Lung (tissue), 12 donors: ENCODE results near the gene KRTAP2-4. TPM values are rescaled to one million over a fixed set of nuclear protein-coding genes. Genes with fewer than 3 reads are reported as not detected.
"Not testable (repeated sequence)": the region's sequence is repeated elsewhere in the genome, so short reads cannot be mapped to it uniquely, and the experiment has no call there.

Source experiments
- ATAC-seq: fragments of 200-7000 bp; cut with Tn5 transposase; one replicate; pipeline ENCODE4 v1.9.1; 2020; ENCODE audit warnings: moderate number of reproducible peaks; ENCODE audit not compliant: insufficient read depth, low FRiP score
- DNase-seq, 3 donors: peaks; one replicate each; pipeline ENCODE4 v3.0.0-alpha.2; 2013 to 2017
- H3K27ac ChIP-seq, 2 donors: one replicate each; pipeline ENCODE4 v1.5.1; 2013; ENCODE audit warnings: mild to moderate bottlenecking in 2 of 2, moderate library complexity in 2 of 2, control low read depth in 1 of 2, inconsistent platforms in 1 of 2, low read depth in 1 of 2, low read length in 1 of 2
- H3K27me3 ChIP-seq, 3 donors: one replicate each; pipeline ENCODE4 v1.5.1; 2013; ENCODE audit warnings: low read length in 2 of 3; ENCODE audit not compliant: control insufficient read depth in 3 of 3, insufficient read depth in 3 of 3
- H3K36me3 ChIP-seq, 4 donors: one replicate each; pipeline ENCODE4 v1.5.1; 2013; ENCODE audit warnings: low read length in 4 of 4, mild to moderate bottlenecking in 1 of 4, moderate library complexity in 1 of 4; ENCODE audit not compliant: control insufficient read depth in 4 of 4, insufficient read depth in 4 of 4
- H3K4me1 ChIP-seq, 5 donors: one replicate each; pipeline ENCODE4 v1.5.1; 2013; ENCODE audit warnings: low read length in 5 of 5, mild to moderate bottlenecking in 2 of 5, moderate library complexity in 1 of 5; ENCODE audit not compliant: control insufficient read depth in 5 of 5, insufficient read depth in 5 of 5
- H3K4me3 ChIP-seq: one replicate; pipeline ENCODE4 v1.5.1; 2013; ENCODE audit warnings: mild to moderate bottlenecking, control low read depth, moderate library complexity
- H3K9ac ChIP-seq, 2 donors: one replicate each; pipeline ENCODE4 v1.5.1; 2013; ENCODE audit warnings: low read length in 2 of 2, control low read depth in 1 of 2; ENCODE audit not compliant: insufficient read depth in 1 of 2
- H3K9me3 ChIP-seq, 4 donors: one replicate each; pipeline ENCODE4 v1.5.1; 2013; ENCODE audit warnings: low read length in 3 of 4, mild to moderate bottlenecking in 1 of 4, moderate library complexity in 1 of 4; ENCODE audit not compliant: control insufficient read depth in 4 of 4, insufficient read depth in 3 of 4
- CTCF ChIP-seq: IDR thresholded peaks from 2 replicates; pipeline ENCODE4 v1.5.1; 2012; ENCODE audit warnings: mild to moderate bottlenecking; ENCODE audit errors: control extremely low read depth, extremely low read depth
- WGBS, 2 donors: extraction: QIAGEN DNeasy Blood & Tissue Kit; methylation state at CpG; one replicate each; pipeline ENCODE4 v1.1.7; 2013; 5-methylcytosine and 5-hydroxymethylcytosine counted together
- polyA plus RNA-seq, 2 donors: library from polyadenylated mRNA; stranded (reverse); fragments of 200-250 nt; gene quantifications; one replicate each; pipeline ENCODE4 v1.2.1, GENCODE V29; 2013
- total RNA-seq, 2 donors: library from RNA; depleted of rRNA in 1 of 2; stranded (reverse); fragments of >200 nt in 1 of 2; gene quantifications; one replicate each; pipeline ENCODE4 v1.2.1, GENCODE V29; 2014 to 2021
- donor health status: control.
- donor health status: control.
- donor health status: Bipolar disorder and iron deficiency.
- donor health status: healthy.
- donor health status: DM: yes; HTN: yes; CAD: no.

KRTAP2-4 gene
- total and polyA plus RNA-seq, 4 donors, result not detected

- H3K9ac ChIP-seq, result no peak overlapping the region
- WGBS, 2 donors, result 85 to 95% methylated on average over 4 of the region's 4 CpGs
- no peak for ATAC-seq
Measured at GRCh38 chr17:41054025-41054424, 11.7 kb downstream of the KRTAP2-4 start.

GRCh38 chr17:41052566-41052965 is 13.1 kb downstream of the KRTAP2-4 start:
- Histone ChIP-seq H3K27ac (no peak overlapping the region), H3K9ac (no peak overlapping the region), H3K9me3 (peaks cover 0 to 3% (median 0%) of the 10 kb centered on the region in 4 donors), H3K4me3 (no peak overlapping the region), H3K27me3 (peaks cover 0 to 9% (median 7%) of the 10 kb centered on the region in 3 donors), H3K4me1 (no peaks in the 10 kb centered on the region), H3K36me3 (no peaks in the 10 kb centered on the region)
- TF ChIP-seq CTCF, result no peak
- DNase-seq (no peak), ATAC-seq (no peak)

More at GRCh38 chr17:41054025-41054424, 11.7 kb downstream of the KRTAP2-4 start:
- DNase-seq, result no peak
- peaks cover 0 to 3% (median 0%) of the 10 kb centered on the region in 4 donors for H3K9me3 ChIP-seq
- H3K27me3 ChIP-seq, result peaks cover 0 to 2% (median 2%) of the 10 kb centered on the region in 3 donors
- H3K4me1 ChIP-seq, result no peaks in the 10 kb centered on the region
- no peak overlapping the region for H3K27ac ChIP-seq
- no peak for TF ChIP-seq CTCF
- H3K4me3 ChIP-seq, result no peak overlapping the region
- no peaks in the 10 kb centered on the region for H3K36me3 ChIP-seq

DNA sequence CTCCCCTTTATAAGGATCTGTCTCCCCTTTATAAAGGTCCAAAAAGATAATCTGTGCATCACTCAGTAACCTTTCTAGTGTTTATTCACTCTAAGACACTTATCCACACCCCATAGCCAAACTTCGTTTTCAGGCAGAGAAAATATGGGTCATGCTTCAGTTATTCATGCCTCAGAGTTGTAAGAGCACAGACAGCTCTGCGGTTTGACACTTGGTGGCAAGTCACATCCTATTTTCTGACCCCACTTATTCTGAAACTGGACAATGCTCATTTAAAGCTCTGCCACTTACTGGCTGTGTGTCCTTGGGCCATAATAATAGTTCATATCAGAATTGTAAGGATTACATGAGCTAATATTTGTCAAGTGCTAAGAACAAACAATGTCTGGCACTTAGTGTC is 16.6 kb downstream of the KRTAP2-4 start:
- 41 to 79% methylated on average over 2 of the region's 2 CpGs for WGBS, 2 donors
- H3K4me1 ChIP-seq, result no peaks in the 10 kb centered on the region
- H3K9me3 ChIP-seq, result peaks cover 0 to 3% (median 0%) of the 10 kb centered on the region in 4 donors
- DNase-seq, result no peak
- TF ChIP-seq CTCF, result no peak
- no peak overlapping the region for H3K9ac ChIP-seq
- H3K27me3 ChIP-seq, result peaks cover 0 to 9% (median 8%) of the 10 kb centered on the region in 3 donors
- ATAC-seq, result no peak
- H3K27ac ChIP-seq, result no peak overlapping the region
- no peak overlapping the region for H3K4me3 ChIP-seq
- no peaks in the 10 kb centered on the region for H3K36me3 ChIP-seq

- WGBS, 2 donors, result 62 to 75% methylated on average over 7 of the region's 7 CpGs
- no peak overlapping the region for H3K9ac ChIP-seq
- H3K4me3 ChIP-seq, result no peak overlapping the region
- peaks cover 0 to 9% (median 8%) of the 10 kb centered on the region in 3 donors for H3K27me3 ChIP-seq
- no peaks in the 10 kb centered on the region for H3K4me1 ChIP-seq
- no peak overlapping the region for H3K27ac ChIP-seq
- no peak for ATAC-seq
- no peak for DNase-seq
- H3K9me3 ChIP-seq, result peaks cover 0 to 1% (median under 1%) of the 10 kb centered on the region in 4 donors
- no peak for TF ChIP-seq CTCF
- H3K36me3 ChIP-seq, result no peaks in the 10 kb centered on the region
Measured at GRCh38 chr17:41048441-41048840, 17.2 kb downstream of the KRTAP2-4 start.

- not testable (repeated sequence) for DNase-seq, H3K9ac ChIP-seq, H3K9me3 ChIP-seq, H3K27me3 ChIP-seq, ATAC-seq, H3K4me3 ChIP-seq, H3K36me3 ChIP-seq, H3K27ac ChIP-seq, H3K4me1 ChIP-seq
- 57 to 75% methylated on average over 9 to 10 of the region's 33 CpGs for WGBS, 2 donors
Measured at GRCh38 chr17:41046735-41047465, 18.8 kb downstream of the KRTAP2-4 start, which contains the start of gene KRTAP2-1. Gene KRTAP2-1, minus strand, starts transcription at chr17:41047316. Its CDS starts 49 bp downstream, at chr17:41047267.
